HEK293 (cell line): Measurements from ENCODE around the gene BMP4.

Experiments used
- CTCF ChIA-PET: fragments of 350-600 bp; formaldehyde crosslinking; extraction: SDS; loops from one replicate; lab custom pipeline; 2021; ENCODE audit warnings: antibody characterized with exemption; lab: Yijun Ruan, JAX
- POLR2A ChIA-PET: fragments of 300-600 bp; formaldehyde crosslinking; extraction: SDS; loops from one replicate; lab custom pipeline; 2020; ENCODE audit warnings: antibody characterized with exemption, inconsistent platforms; lab: Yijun Ruan, JAX
- H3K27ac ChIP-seq: fragments of 200-500 bp; sonication (Bioruptor generic); 2 replicates; pipeline ENCODE4 v1.5.1; 2014; ENCODE audit warnings: low read depth, low read length, control low read depth, inconsistent platforms; ENCODE audit errors: extremely low read depth
- H3K36me3 ChIP-seq, 2 experiments: fragments of 200-500 bp in 1 of 2; sonication (Bioruptor generic) in 1 of 2; 1 replicate in 1 of 2; 2 replicates in 1 of 2; pipeline ENCODE4 v1.5.1; 2014 to 2017; ENCODE audit warnings: inconsistent platforms in 2 of 2, low read length in 2 of 2; ENCODE audit not compliant: control insufficient read depth in 2 of 2, insufficient read depth in 1 of 2
- H3K4me1 ChIP-seq: fragments of 200-500 bp; sonication (Bioruptor generic); 2 replicates; pipeline ENCODE4 v1.5.1; 2014; ENCODE audit warnings: mild to moderate bottlenecking, low read length, inconsistent platforms; ENCODE audit not compliant: control insufficient read depth, insufficient read depth
- H3K4me3 ChIP-seq: 2 replicates; pipeline ENCODE4 v1.5.1; 2011; ENCODE audit warnings: low read depth, mild to moderate bottlenecking, control low read depth, low read length, moderate library complexity
- H3K9me3 ChIP-seq: fragments of 200-500 bp; sonication (Bioruptor generic); 2 replicates; pipeline ENCODE4 v1.5.1; 2014; ENCODE audit warnings: low read depth, low read length, inconsistent platforms; ENCODE audit not compliant: control insufficient read depth, insufficient read depth
- BCL11B ChIP-seq: fragments of 450-650 bp; formaldehyde crosslinking; IDR thresholded peaks from 2 replicates; pipeline ENCODE4 v1.5.1; 2016; ENCODE audit warnings: low read depth, missing biosample characterization, missing genetic modification characterization
- ELK4 ChIP-seq: IDR thresholded peaks from 2 replicates; pipeline ENCODE4 v1.6.1; 2011; ENCODE audit warnings: mild to moderate bottlenecking, low read depth, low read length, borderline replicate concordance
- FEZF1 ChIP-seq: fragments of 450-650 bp; formaldehyde crosslinking; IDR thresholded peaks from 2 replicates; pipeline ENCODE4 v1.5.1; 2016; ENCODE audit warnings: missing biosample characterization, missing genetic modification characterization
- GLI4 ChIP-seq: fragments of 450-650 bp; formaldehyde crosslinking; IDR thresholded peaks from 2 replicates; pipeline ENCODE4 v1.5.1; 2016; ENCODE audit warnings: missing biosample characterization, missing genetic modification characterization
- GLIS1 ChIP-seq: fragments of 450-650 bp; formaldehyde crosslinking; IDR thresholded peaks from 2 replicates; pipeline ENCODE4 v1.5.1; 2016; ENCODE audit warnings: missing biosample characterization, missing genetic modification characterization
- INSM2 ChIP-seq: fragments of 450-650 bp; formaldehyde crosslinking; IDR thresholded peaks from 2 replicates; pipeline ENCODE4 v1.5.1; 2016; ENCODE audit warnings: missing biosample characterization, missing genetic modification characterization
- KLF8 ChIP-seq: fragments of 450-650 bp; formaldehyde crosslinking; IDR thresholded peaks from 2 replicates; pipeline ENCODE4 v1.5.1; 2016; ENCODE audit warnings: missing biosample characterization, missing genetic modification characterization
- PRDM10 ChIP-seq: fragments of 450-650 bp; formaldehyde crosslinking; IDR thresholded peaks from 2 replicates; pipeline ENCODE4 v1.5.1; 2016; ENCODE audit warnings: missing biosample characterization, missing genetic modification characterization
- ZBTB1 ChIP-seq: fragments of 450-650 bp; formaldehyde crosslinking; IDR thresholded peaks from 2 replicates; pipeline ENCODE4 v1.5.1; 2016; ENCODE audit warnings: missing biosample characterization, missing genetic modification characterization
- ZNF155 ChIP-seq: fragments of 450-650 bp; formaldehyde crosslinking; IDR thresholded peaks from 2 replicates; pipeline ENCODE4 v1.5.1; 2016; ENCODE audit warnings: missing biosample characterization, missing genetic modification characterization
- ZNF214 ChIP-seq: fragments of 450-650 bp; formaldehyde crosslinking; IDR thresholded peaks from 2 replicates; pipeline ENCODE4 v1.5.1; 2017; ENCODE audit warnings: missing biosample characterization, mild to moderate bottlenecking, missing genetic modification characterization, borderline replicate concordance
- ZNF266 ChIP-seq: fragments of 450-650 bp; formaldehyde crosslinking; IDR thresholded peaks from 2 replicates; pipeline ENCODE4 v1.5.1; 2016; ENCODE audit warnings: missing biosample characterization, missing genetic modification characterization, low read depth
- ZNF311 ChIP-seq: fragments of 450-650 bp; formaldehyde crosslinking; IDR thresholded peaks from 2 replicates; pipeline ENCODE4 v1.5.1; 2017; ENCODE audit warnings: missing biosample characterization, missing genetic modification characterization, borderline replicate concordance
- ZNF416 ChIP-seq: fragments of 450-650 bp; formaldehyde crosslinking; IDR thresholded peaks from 2 replicates; pipeline ENCODE4 v1.5.1; 2016; ENCODE audit warnings: missing biosample characterization, missing genetic modification characterization
- ZNF548 ChIP-seq: fragments of 450-650 bp; formaldehyde crosslinking; IDR thresholded peaks from 2 replicates; pipeline ENCODE4 v1.5.1; 2016; ENCODE audit warnings: missing biosample characterization, missing genetic modification characterization
- ZNF549 ChIP-seq: fragments of 450-650 bp; IDR thresholded peaks from 2 replicates; pipeline ENCODE4 v1.5.1; 2018; ENCODE audit warnings: missing biosample characterization, missing genetic modification characterization, mild to moderate bottlenecking, inconsistent platforms, moderate library complexity
- ZNF658 ChIP-seq: fragments of 450-650 bp; formaldehyde crosslinking; IDR thresholded peaks from 2 replicates; pipeline ENCODE4; 2016; ENCODE audit warnings: missing biosample characterization, missing genetic modification characterization
- ZNF670 ChIP-seq: fragments of 450-650 bp; formaldehyde crosslinking; IDR thresholded peaks from 2 replicates; pipeline ENCODE4 v1.5.1; 2016; ENCODE audit warnings: missing biosample characterization, missing genetic modification characterization, low read depth
- TF ChIP-seq, protein P1 (sequence below): fragments of 450-650 bp; formaldehyde crosslinking; IDR thresholded peaks from 2 replicates; pipeline ENCODE4 v1.5.1; 2016; ENCODE audit warnings: missing biosample characterization, missing genetic modification characterization

Gene BMP4

DNA sequence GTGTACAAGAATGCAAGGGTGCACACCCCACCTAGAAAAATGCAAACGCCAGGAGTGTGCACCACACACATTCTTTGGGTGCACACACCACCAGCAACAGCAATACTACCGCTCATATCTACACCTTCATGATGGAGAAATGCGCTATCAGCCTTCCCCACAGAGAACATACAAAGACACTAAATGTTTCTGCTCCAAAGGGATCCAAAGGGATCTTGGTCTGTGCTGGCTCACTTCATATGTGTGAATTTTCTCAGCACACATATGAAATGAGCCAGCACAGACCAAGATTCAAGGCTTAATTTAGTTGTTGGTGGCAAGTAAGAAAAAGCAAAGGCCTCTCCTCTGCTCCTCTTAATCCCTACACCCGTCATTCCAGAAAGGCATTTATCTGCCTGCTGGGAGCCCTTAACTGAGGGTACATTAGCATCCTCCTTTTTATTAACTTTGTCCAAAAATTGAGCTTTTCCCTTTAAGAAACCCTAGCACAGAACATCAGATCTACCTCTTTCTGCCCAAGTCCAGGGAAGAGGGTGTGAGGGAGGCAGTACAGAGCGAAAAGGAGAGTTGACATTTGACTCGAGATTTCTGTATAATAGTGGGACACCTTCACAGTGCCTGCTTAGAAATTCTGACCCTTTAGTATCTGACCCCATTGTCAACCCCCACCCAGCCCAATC, 8.3 kb downstream of the BMP4 start:
- H3K4me3 ChIP-seq, result no peak overlapping the region
- peaks cover 14% of the 10 kb centered on the region for H3K4me1 ChIP-seq
- H3K36me3 ChIP-seq, result peaks cover 0 to 20% of the 10 kb centered on the region in 2 experiments; a peak in 1 of 3 replicates
- no peaks in the 10 kb centered on the region for H3K9me3 ChIP-seq
- ChIA-PET CTCF (no interaction called here), POLR2A (no interaction called here)
- no peak overlapping the region for H3K27ac ChIP-seq
- TF ChIP-seq GLI4 (tag by site-specific recombination) (no peak), ZNF266 (tag by site-specific recombination) (no peak), ZNF670 (tag by site-specific recombination) (no peak), ZNF548 (tag by site-specific recombination) (no peak), ZNF214 (tag by site-specific recombination) (no peak), ZBTB1 (tag by site-specific recombination) (no peak), ZNF155 (tag by site-specific recombination) (no peak), ZNF416 (no peak), INSM2 (tag by site-specific recombination) (no peak), BCL11B (no peak)
- TF ChIP-seq, protein P1, sequence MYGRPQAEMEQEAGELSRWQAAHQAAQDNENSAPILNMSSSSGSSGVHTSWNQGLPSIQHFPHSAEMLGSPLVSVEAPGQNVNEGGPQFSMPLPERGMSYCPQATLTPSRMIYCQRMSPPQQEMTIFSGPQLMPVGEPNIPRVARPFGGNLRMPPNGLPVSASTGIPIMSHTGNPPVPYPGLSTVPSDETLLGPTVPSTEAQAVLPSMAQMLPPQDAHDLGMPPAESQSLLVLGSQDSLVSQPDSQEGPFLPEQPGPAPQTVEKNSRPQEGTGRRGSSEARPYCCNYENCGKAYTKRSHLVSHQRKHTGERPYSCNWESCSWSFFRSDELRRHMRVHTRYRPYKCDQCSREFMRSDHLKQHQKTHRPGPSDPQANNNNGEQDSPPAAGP (tag by site-specific recombination), result no peak

DNA sequence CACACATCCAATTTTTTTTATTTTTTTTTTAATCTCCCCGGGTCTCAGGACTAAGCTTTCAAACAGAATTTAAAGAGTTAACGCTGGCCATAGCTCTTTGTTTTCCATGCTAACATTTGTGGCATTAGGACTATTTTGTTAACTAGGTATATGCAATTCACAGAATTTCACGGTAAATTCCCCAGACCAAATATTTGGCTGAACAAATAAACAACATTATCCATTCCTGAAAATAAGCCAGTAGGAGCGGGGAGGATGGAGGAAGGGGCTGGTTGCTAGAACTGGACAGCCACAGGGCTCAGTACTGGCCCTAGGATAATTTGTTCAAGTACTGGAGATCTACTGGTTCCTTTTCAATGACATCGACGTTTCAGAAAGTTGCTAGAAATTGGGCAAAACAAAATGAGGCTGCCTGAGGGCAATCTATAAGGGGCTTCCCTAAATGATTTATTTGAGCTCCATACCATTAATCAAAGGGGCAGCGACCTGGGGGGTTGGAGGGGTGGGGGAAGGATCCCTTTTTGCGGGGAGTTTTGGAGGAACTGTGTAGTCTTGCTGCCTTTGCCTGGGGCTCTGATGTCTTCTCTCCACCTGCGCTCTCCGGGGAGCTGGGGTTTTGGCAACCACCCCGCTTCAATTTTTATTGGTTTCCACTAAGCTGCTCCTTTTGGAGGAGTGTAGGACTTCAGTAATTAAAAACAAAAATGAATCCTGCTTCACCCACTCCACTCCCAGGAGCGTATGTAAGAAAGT, 9.0 kb downstream of the BMP4 start:
- Histone ChIP-seq H3K4me3 (no peak overlapping the region), H3K27ac (no peak overlapping the region), H3K9me3 (no peaks in the 10 kb centered on the region), H3K4me1 (peaks cover 21% of the 10 kb centered on the region), H3K36me3 (peaks cover 0 to 20% of the 10 kb centered on the region in 2 experiments; a peak in 1 of 3 replicates)
- ChIA-PET POLR2A (interaction anchor here (0.7 kb wide), 1 partner anchor 592 kb away, joined by 5 read pairs; no protein-coding TSS in a partner anchor), CTCF (interaction anchor here (1.1 kb wide), 1 partner anchor 17 kb away, joined by 4 read pairs; no protein-coding TSS in a partner anchor)
- TF ChIP-seq KLF8 (no peak), ELK4 (no peak), ZNF311 (tag by site-specific recombination) (no peak), ZNF549 (tag by site-specific recombination) (no peak), PRDM10 (peak; percentile 25; the same call in 1 of the 2 replicates), GLIS1 (tag by site-specific recombination) (peak; percentile 35; the same call in 1 of the 2 replicates), FEZF1 (tag by site-specific recombination) (peak; percentile 47; the same call in 1 of the 2 replicates), ZNF658 (no peak)
